ENCODE measurements around the gene PRDM16.

The PRDM16 gene

GRCh38 chr1:3399732-3400131, 330.7 kb downstream of the PRDM16 start:
- DNase-seq (ENCODE audit: low read depth), result no peak
- TF ChIP-seq, protein P1, sequence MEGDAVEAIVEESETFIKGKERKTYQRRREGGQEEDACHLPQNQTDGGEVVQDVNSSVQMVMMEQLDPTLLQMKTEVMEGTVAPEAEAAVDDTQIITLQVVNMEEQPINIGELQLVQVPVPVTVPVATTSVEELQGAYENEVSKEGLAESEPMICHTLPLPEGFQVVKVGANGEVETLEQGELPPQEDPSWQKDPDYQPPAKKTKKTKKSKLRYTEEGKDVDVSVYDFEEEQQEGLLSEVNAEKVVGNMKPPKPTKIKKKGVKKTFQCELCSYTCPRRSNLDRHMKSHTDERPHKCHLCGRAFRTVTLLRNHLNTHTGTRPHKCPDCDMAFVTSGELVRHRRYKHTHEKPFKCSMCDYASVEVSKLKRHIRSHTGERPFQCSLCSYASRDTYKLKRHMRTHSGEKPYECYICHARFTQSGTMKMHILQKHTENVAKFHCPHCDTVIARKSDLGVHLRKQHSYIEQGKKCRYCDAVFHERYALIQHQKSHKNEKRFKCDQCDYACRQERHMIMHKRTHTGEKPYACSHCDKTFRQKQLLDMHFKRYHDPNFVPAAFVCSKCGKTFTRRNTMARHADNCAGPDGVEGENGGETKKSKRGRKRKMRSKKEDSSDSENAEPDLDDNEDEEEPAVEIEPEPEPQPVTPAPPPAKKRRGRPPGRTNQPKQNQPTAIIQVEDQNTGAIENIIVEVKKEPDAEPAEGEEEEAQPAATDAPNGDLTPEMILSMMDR (IDR thresholded peaks at IDR 0.05; ENCODE audit: low read depth, low read length, missing control alignments), result no peak
- no peak overlapping the region for H3K4me3 ChIP-seq (ENCODE audit: low read depth, low read length)

DNA sequence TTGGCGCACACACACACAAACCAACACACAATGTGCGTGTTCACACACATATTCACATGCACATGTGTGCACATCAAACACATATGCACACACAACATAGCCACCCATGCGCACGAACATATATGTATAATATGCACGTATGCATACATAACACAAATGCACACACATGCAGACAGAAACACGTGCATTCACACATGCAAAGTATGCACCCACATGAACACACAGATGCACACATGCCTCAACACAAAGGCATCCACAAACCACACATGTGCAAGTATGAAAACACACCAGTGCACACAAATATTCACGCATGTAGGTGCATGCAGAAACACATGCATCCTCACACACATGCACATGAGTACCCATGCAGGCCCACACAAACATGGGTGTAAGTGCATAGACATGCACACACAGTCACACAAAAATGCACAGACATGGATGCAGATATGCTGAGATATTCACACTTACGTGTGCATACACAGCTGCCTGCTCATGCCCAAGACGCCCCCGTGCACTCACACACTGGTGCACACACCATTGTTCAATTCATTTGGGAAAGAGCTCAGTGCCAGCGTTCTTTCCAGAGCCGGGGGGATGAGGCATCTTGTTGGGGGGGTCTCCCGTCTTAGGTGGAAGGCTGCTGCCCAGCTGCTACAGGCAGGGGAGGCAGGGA, 332.7 kb downstream of the PRDM16 start:
- no peak for DNase-seq (ENCODE audit: low read depth)
- TF ChIP-seq, protein P1 (IDR thresholded peaks at IDR 0.05; ENCODE audit: low read depth, low read length, missing control alignments), result no peak
- no peak overlapping the region for H3K4me3 ChIP-seq (ENCODE audit: low read depth, low read length)

GRCh38 chr1:3402258-3403010, 333.4 kb downstream of the PRDM16 start:
- DNase-seq (ENCODE audit: low read depth), result no peak
- TF ChIP-seq, protein P1 (IDR thresholded peaks at IDR 0.05; ENCODE audit: low read depth, low read length, missing control alignments), result no peak
- no peak overlapping the region for H3K4me3 ChIP-seq (ENCODE audit: low read depth, low read length)

DNA sequence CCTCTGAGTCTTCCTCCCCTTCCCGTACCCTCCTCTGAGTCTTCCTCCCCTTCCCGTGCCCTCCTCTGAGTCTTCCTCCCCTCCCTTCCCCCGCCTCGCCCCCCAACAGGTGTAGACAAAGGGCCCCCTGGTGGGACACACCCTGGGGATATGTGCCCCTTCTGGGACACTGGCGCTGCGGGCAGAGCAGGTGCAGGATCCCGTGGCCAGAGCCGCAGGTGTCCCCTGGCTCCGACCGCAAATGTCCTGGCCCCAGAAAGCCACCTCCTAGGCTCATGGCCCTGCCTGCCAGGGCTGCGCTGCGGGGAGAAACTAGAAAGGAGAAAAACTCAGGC, 334.0 kb downstream of the PRDM16 start:
- TF ChIP-seq, protein P1 (IDR thresholded peaks at IDR 0.05; ENCODE audit: low read depth, low read length, missing control alignments), result no peak
- no peak overlapping the region for H3K4me3 ChIP-seq (ENCODE audit: low read depth, low read length)
- DNase-seq (ENCODE audit: low read depth), result no peak

DNA sequence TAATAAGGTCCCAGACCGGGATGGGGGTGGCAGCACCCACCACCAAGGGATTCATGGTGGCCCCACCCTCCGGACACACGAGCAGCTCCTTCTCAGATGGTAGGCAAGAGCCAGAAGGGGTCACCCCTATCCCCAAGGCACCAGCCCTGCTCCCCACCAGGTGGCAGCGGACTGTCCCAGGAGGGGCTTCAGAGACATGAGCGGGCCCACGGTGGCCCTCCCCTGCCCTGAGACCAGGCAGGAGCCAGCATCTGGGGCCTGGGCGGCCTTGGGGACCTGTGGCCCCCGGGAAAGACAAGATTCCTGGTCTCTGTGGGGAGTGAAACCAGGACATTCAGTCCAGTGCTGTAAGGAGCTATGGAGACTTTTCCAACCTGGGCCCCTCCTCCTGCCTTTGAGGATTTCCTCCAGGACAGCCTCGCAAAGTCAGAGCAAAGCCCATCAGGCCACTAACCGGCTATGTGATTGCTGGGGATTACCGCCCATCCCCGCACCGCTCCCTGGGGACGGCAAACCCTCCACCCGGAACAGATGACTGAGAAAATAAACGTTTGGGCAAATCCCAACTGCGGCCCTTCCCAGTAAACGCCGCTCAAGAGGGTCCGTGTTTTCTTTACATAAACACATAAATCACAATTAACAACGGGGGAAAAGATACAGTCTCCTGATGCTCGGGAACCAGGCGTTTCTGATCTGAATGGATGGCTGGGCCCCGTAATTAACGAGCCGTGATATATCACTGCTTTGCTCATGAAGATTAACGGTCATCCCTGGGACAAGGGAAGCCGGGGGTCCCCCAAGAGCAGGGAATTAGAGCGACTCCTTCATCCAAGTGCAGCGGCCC, 334.6 kb downstream of the PRDM16 start:
- TF ChIP-seq, protein P1 (IDR thresholded peaks at IDR 0.05; ENCODE audit: low read depth, low read length, missing control alignments), result no peak
- no peak for DNase-seq (ENCODE audit: low read depth)
- H3K4me3 ChIP-seq (ENCODE audit: low read depth, low read length), result no peak overlapping the region

- TF ChIP-seq, protein P1 (IDR thresholded peaks at IDR 0.05; ENCODE audit: low read depth, low read length, missing control alignments), result no peak
- no peak for DNase-seq (ENCODE audit: low read depth)
- H3K4me3 ChIP-seq (ENCODE audit: low read depth, low read length), result no peak overlapping the region
Observed at GRCh38 chr1:3404301-3404700, 335.3 kb downstream of the PRDM16 start.
